Hepatocyte (in vitro differentiated cells): ENCODE data around the gene USP30. TPM values are rescaled to one million over a fixed set of nuclear protein-coding genes. Genes with fewer than 3 reads are reported as not detected.

Source experiments
- DNase-seq: peaks from one replicate; pipeline ENCODE4 v3.0.0-alpha.2; 2016; ENCODE audit warnings: low spot score
- H2AFZ ChIP-seq: fragments of 200-600 bp; sonication (generic); 2 replicates; pipeline ENCODE4 v1.6.0; 2016; ENCODE audit warnings: antibody characterized with exemption, mild to moderate bottlenecking
- H3K27ac ChIP-seq: fragments of 200-600 bp; sonication (generic); 2 replicates; pipeline ENCODE4 v1.5.1; 2016; ENCODE audit warnings: mild to moderate bottlenecking
- H3K27me3 ChIP-seq: fragments of 200-600 bp; sonication (generic); 2 replicates; pipeline ENCODE4 v1.6.1; 2016
- H3K36me3 ChIP-seq: fragments of 200-600 bp; sonication (generic); replicated peaks from 2 replicates; pipeline ENCODE4 v1.5.1; 2016; ENCODE audit warnings: low read depth; ENCODE audit not compliant: insufficient read depth
- H3K4me1 ChIP-seq: fragments of 200-600 bp; sonication (generic); 2 replicates; pipeline ENCODE4 v1.5.1; 2016; ENCODE audit warnings: mild to moderate bottlenecking, moderate library complexity; ENCODE audit not compliant: insufficient read depth
- H3K4me2 ChIP-seq: fragments of 200-600 bp; sonication (generic); 2 replicates; pipeline ENCODE4 v1.6.0; 2016
- H3K4me3 ChIP-seq: fragments of 200-600 bp; sonication (generic); 2 replicates; pipeline ENCODE4 v1.5.1; 2016; ENCODE audit warnings: mild to moderate bottlenecking
- H3K79me2 ChIP-seq: fragments of 200-600 bp; sonication (generic); 2 replicates; pipeline ENCODE4 v1.6.0; 2017; ENCODE audit warnings: mild to moderate bottlenecking
- H3K9me2 ChIP-seq: fragments of 200-600 bp; sonication (generic); replicated peaks from 2 replicates; pipeline ENCODE4 v1.6.0; 2017; ENCODE audit warnings: mild to moderate bottlenecking; ENCODE audit not compliant: insufficient read depth
- H3K9me3 ChIP-seq: fragments of 200-600 bp; sonication (generic); 2 replicates; pipeline ENCODE4 v1.5.1; 2016; ENCODE audit warnings: low read depth, mild to moderate bottlenecking
- H4K20me1 ChIP-seq: fragments of 200-600 bp; sonication (generic); 2 replicates; pipeline ENCODE4 v1.6.0; 2016; ENCODE audit warnings: mild to moderate bottlenecking; ENCODE audit not compliant: insufficient read depth, poor library complexity, severe bottlenecking
- CTCF ChIP-seq: fragments of 200-600 bp; sonication (generic); IDR thresholded peaks from 2 replicates; pipeline ENCODE4 v1.5.1; 2016; ENCODE audit warnings: antibody characterized with exemption, mild to moderate bottlenecking; ENCODE audit not compliant: poor library complexity
- EZH2 ChIP-seq: fragments of 200-600 bp; sonication (generic); IDR thresholded peaks from 2 replicates; pipeline ENCODE4 v1.6.1; 2016; ENCODE audit warnings: antibody characterized with exemption, mild to moderate bottlenecking, borderline replicate concordance
- EZH2phosphoT487 ChIP-seq: fragments of 200-600 bp; sonication (generic); IDR thresholded peaks from one replicate; pipeline ENCODE4 v1.6.1; 2018; ENCODE audit warnings: antibody characterized with exemption, mild to moderate bottlenecking, low read depth, moderate library complexity; ENCODE audit not compliant: unreplicated experiment, severe bottlenecking
- WGBS: methylation state at CpG from one replicate; pipeline ENCODE4 v1.1.6; 2016; ENCODE audit warnings: low lambda C conversion rate; ENCODE audit errors: missing lambda C conversion rate; 5-methylcytosine and 5-hydroxymethylcytosine counted together
- polyA plus RNA-seq: library from polyadenylated mRNA; unstranded; fragments of >200 nt; fragmentation: Nextera tagmentation; extraction: Ambion mirVana; gene quantifications from 2 replicates; pipeline ENCODE4 v1.2.1, GENCODE V29; 2016
- total RNA-seq: library from RNA; depleted of rRNA; stranded (reverse); fragments of >200 nt; gene quantifications from 2 replicates; pipeline ENCODE4 v1.2.3, GENCODE V29; 2014

USP30 gene
- total and polyA plus RNA-seq, 2 experiments from 2014 or later: 12.5 to 13.8 TPM

GRCh38 chr12:109065853-109066193 lies 13.4 kb downstream of the USP30 start:
- Histone ChIP-seq H4K20me1 (no peaks in the 10 kb centered on the region), H3K79me2 (no peaks in the 10 kb centered on the region), H2AFZ (no peak overlapping the region), H3K27me3 (no peaks in the 10 kb centered on the region), H3K9me2 (no peaks in the 10 kb centered on the region), H3K4me1 (peaks cover 17% of the 10 kb centered on the region), H3K36me3 (no peaks in the 10 kb centered on the region), H3K27ac (peak overlapping the region; percentile 78), H3K4me3 (no peak overlapping the region), H3K4me2 (peak overlapping the region; percentile 31), H3K9me3 (no peaks in the 10 kb centered on the region)
- DNase-seq: no peak
- WGBS: 87% methylated on average over 1 of the region's 1 CpG
- TF ChIP-seq EZH2phosphoT487: no peak
- TF ChIP-seq EZH2: no peak
- no peak for TF ChIP-seq CTCF

DNA sequence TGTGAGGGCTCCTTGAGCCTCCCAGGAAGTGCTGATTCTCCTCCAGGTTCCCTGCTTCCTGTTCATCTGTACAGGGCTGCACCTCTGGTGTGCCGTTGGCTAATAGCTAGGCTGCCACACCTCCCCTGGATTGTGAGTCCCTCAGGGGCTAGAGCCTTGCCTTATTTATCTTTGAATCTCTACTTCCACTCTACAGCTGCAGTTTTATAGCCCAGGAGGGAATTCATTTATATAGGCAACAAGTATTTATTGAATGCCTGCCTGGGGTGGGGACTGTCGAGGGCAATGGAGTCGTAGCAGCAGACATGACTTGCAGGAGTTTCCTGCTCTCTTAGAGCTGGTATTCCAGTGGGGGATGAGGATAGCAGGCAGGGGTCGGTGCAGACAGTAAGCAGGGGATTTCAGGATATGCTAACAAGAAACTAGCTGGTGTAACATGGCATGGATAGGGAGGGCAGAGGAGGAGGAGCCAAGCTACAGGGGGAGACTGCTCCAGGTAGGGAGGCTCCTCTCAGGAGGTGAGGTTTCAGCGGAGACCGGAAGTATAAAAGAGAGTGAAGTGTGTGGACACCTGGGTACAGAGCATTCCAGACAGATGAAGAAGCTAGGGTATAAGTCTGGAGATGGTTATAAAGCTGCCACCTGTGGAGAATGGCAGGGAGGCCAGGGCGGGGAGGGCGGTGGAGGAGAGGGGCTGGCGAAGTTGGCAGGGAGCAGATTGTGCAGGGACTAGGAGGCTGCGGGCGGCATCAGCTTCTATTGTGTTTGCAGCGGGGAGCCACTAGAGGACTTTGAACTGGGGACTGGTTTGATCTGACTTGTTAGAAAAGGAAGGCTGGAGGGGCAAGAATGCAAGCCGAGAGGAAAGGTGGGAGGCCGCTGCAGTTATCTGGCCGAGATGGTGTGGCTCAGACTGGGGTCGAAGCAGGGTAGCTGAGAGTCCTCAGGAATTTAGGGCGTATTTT lies 17.2 kb downstream of the USP30 start:
- H3K27ac ChIP-seq: peak overlapping the region; percentile 94

GRCh38 chr12:109074866-109075265 lies 22.5 kb downstream of the USP30 start:
- Histone ChIP-seq H2AFZ (no peak overlapping the region), H3K4me2 (no peak overlapping the region), H3K9me2 (no peaks in the 10 kb centered on the region), H3K4me3 (no peak overlapping the region), H3K27ac (no peak overlapping the region), H4K20me1 (no peaks in the 10 kb centered on the region), H3K4me1 (peaks cover 7% of the 10 kb centered on the region), H3K9me3 (no peaks in the 10 kb centered on the region), H3K36me3 (no peaks in the 10 kb centered on the region), H3K79me2 (no peaks in the 10 kb centered on the region), H3K27me3 (no peaks in the 10 kb centered on the region)
- TF ChIP-seq EZH2phosphoT487 (no peak), EZH2 (no peak), CTCF (no peak)
- DNase-seq: no peak

More for the DNA sequence above, 17.2 kb downstream of the USP30 start:
- Histone ChIP-seq H2AFZ (no peak overlapping the region), H3K9me2 (no peaks in the 10 kb centered on the region), H3K4me3 (no peak overlapping the region), H3K4me2 (peak overlapping the region; percentile 67), H3K79me2 (no peaks in the 10 kb centered on the region), H3K9me3 (no peaks in the 10 kb centered on the region), H3K4me1 (peaks cover 18% of the 10 kb centered on the region), H3K36me3 (no peaks in the 10 kb centered on the region), H4K20me1 (no peaks in the 10 kb centered on the region), H3K27me3 (no peaks in the 10 kb centered on the region)
- 42% methylated on average over 17 of the region's 17 CpGs for whole genome bisulfite sequencing
- DNase-seq: peak; percentile 70
- TF ChIP-seq EZH2phosphoT487 (no peak), CTCF (no peak), EZH2 (no peak)
